PC-9 (cell line): Measurements from ENCODE around the gene C12orf50.

Experiments used
- CTCF ChIP-seq: fragments of 200-600 bp; sonication (generic); conservative IDR thresholded peaks from 2 replicates; pipeline ENCODE4 v1.6.1; 2017; ENCODE audit warnings: mixed run types, antibody characterized with exemption, mild to moderate bottlenecking, moderate library complexity
- EZH2 ChIP-seq: fragments of 200-600 bp; sonication (generic); IDR thresholded peaks from 2 replicates; pipeline ENCODE4 v1.8.0; 2017; ENCODE audit warnings: antibody characterized with exemption, low read depth

DNA sequence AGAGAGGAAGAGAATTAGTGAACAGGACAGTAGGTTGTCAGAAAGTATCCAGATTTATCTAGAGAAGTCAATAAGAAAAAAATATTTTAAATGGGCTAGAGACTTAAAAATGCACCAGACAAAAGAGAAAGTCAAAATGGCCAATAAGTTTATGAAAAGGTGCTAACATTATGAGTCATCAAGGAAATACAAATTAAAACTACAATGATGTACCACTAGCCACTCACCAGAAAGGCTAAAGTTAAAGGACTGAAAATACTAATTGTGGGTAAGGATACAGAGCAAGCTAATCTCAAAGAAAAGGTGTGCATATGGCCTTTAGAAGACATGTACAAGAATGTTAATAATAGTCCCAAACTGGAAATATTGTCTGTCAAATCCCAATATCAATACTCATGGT, 37.7 kb downstream of the C12orf50 start:
- TF ChIP-seq CTCF (no peak), EZH2 (no peak)
